Neural cell (in vitro differentiated cells): Measurements from ENCODE around the gene SMC2.

Experiments used
- CTCF ChIP-seq: fragments of 450-650 bp; IDR thresholded peaks from 2 replicates; pipeline ENCODE4 v1.5.1; 2014; ENCODE audit warnings: antibody characterized with exemption, mild to moderate bottlenecking, moderate library complexity; ENCODE audit not compliant: poor library complexity, severe bottlenecking
- EP300 ChIP-seq: fragments of 450-650 bp; conservative IDR thresholded peaks from 2 replicates; pipeline ENCODE4 v1.6.1; 2014; ENCODE audit warnings: antibody characterized with exemption, mild to moderate bottlenecking, moderate library complexity; ENCODE audit not compliant: poor library complexity, severe bottlenecking
- EZH2 ChIP-seq: fragments of 200-600, 300-800 bp; shearing (Covaris generic), sonication (generic); IDR thresholded peaks from 2 replicates; pipeline ENCODE4 v1.6.1; 2014; ENCODE audit warnings: antibody characterized with exemption, low read length, borderline replicate concordance, mild to moderate bottlenecking; ENCODE audit not compliant: insufficient read depth, poor library complexity, severe bottlenecking
- MXI1 ChIP-seq: fragments of 450-650 bp; conservative IDR thresholded peaks from 2 replicates; pipeline ENCODE4 v1.6.1; 2014; ENCODE audit warnings: antibody characterized with exemption, mild to moderate bottlenecking; ENCODE audit not compliant: poor library complexity, severe bottlenecking
- POLR2AphosphoS5 ChIP-seq: IDR thresholded peaks from 2 replicates; pipeline ENCODE4 v1.6.1; 2012
- RAD21 ChIP-seq: fragments of 450-650 bp; conservative IDR thresholded peaks from 2 replicates; pipeline ENCODE4 v1.6.1; 2014; ENCODE audit warnings: antibody characterized with exemption, mild to moderate bottlenecking, moderate library complexity
- REST ChIP-seq: IDR thresholded peaks from 2 replicates; pipeline ENCODE4 v1.6.1; 2012; ENCODE audit warnings: borderline replicate concordance
- SMC3 ChIP-seq: fragments of 450-650 bp; conservative IDR thresholded peaks from 2 replicates; pipeline ENCODE4 v1.6.1; 2014; ENCODE audit warnings: antibody characterized with exemption, mild to moderate bottlenecking, moderate library complexity; ENCODE audit not compliant: poor library complexity
- TAF1 ChIP-seq: IDR thresholded peaks from 2 replicates; pipeline ENCODE4 v1.6.1; 2012; ENCODE audit warnings: low read depth

GRCh38 chr9:104071589-104071988, 22.5 kb upstream of the SMC2 start:
- TF ChIP-seq CTCF (no peak), EZH2 (no peak), EP300 (no peak), RAD21 (no peak), MXI1 (no peak), SMC3 (no peak), TAF1 (no peak), POLR2AphosphoS5 (no peak), REST (no peak)
